Ovary (tissue), 3 donors: ENCODE measurements around the gene STT3B.

Source experiments
- EP300 ChIP-seq: sonication (generic); formaldehyde crosslinking; IDR thresholded peaks from one replicate; pipeline ENCODE4 v1.6.1; 2017; ENCODE audit warnings: antibody characterized with exemption
- POLR2A ChIP-seq: fragments of 450-650 bp; IDR thresholded peaks from one replicate; pipeline ENCODE4 v1.6.1; 2017; ENCODE audit warnings: antibody characterized with exemption, mild to moderate bottlenecking, moderate library complexity
- TF ChIP-seq, protein P1 (sequence below), 3 donors: fragments of 450-650 bp in 2 of 3; fragments of 200-600 bp in 1 of 3; IDR thresholded peaks; one replicate each; pipeline versions ENCODE4 v1.5.1 to v1.8.0; 2016 to 2022; ENCODE audit warnings: antibody characterized with exemption in 3 of 3, mild to moderate bottlenecking in 1 of 3
- donor health status: DM: no; HTN: no; CAD: no.

DNA sequence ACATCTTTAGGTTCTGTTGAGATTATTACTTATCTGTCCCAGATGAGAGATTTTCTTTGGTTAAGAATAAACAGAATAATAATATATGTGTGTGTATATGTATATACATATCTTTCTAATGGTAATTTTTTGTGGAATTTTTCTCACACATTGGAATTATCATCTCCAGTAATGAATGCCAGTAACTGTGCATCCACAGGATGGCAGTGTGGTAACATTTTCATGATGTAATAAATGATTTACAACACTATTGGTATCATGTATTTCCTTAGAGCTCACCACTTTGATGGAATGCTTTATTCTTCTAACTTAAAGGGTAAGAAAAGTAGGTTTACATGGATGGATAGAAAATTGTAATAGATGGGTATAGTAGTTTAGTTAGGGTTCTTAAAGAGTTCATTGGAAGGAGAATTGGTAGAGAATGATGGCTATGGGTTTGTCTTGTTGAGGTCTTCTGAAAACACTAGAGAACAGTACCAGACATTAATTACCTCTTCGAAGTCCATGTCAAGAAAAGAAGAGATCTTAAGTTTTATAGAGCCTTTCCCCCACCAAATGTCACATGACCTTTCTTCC is 78.1 kb downstream of the STT3B start:
- TF ChIP-seq, protein P1, sequence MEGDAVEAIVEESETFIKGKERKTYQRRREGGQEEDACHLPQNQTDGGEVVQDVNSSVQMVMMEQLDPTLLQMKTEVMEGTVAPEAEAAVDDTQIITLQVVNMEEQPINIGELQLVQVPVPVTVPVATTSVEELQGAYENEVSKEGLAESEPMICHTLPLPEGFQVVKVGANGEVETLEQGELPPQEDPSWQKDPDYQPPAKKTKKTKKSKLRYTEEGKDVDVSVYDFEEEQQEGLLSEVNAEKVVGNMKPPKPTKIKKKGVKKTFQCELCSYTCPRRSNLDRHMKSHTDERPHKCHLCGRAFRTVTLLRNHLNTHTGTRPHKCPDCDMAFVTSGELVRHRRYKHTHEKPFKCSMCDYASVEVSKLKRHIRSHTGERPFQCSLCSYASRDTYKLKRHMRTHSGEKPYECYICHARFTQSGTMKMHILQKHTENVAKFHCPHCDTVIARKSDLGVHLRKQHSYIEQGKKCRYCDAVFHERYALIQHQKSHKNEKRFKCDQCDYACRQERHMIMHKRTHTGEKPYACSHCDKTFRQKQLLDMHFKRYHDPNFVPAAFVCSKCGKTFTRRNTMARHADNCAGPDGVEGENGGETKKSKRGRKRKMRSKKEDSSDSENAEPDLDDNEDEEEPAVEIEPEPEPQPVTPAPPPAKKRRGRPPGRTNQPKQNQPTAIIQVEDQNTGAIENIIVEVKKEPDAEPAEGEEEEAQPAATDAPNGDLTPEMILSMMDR (IDR thresholded peaks at IDR 0.05): no peak
- no peak for TF ChIP-seq EP300
- TF ChIP-seq POLR2A: no peak
